Stimulated activated naive B cell treated with anti-CD40 and anti-IgM and Interleukin-4, amounts not matched to agents 10 μg/mL and 1 μg/mL and 100 μg/mL, for 72 hours (primary cell): Measurements from ENCODE around the gene PKD1.

Experiments used
- ATAC-seq, 2 donors: fragments of 150-1000 bp; cut with Tn5 transposase; replicated peaks; 2 replicates each; pipeline ENCODE4 v1.10.0; 2021; ENCODE audit warnings: moderate library complexity in 1 of 2
- DNase-seq: peaks from one replicate; pipeline ENCODE4 v3.0.0; 2021
- H3K27ac Mint-ChIP-seq: one replicate; pipeline ENCODE4 v1.8.0; 2022; ENCODE audit warnings: mild to moderate bottlenecking, mixed read lengths
- H3K27me3 Mint-ChIP-seq, 2 donors: one replicate each; pipeline ENCODE4 v1.8.0; 2022; ENCODE audit warnings: mixed read lengths in 2 of 2
- H3K36me3 Mint-ChIP-seq, 2 donors: one replicate each; pipeline ENCODE4 v1.8.0; 2022; ENCODE audit warnings: mixed read lengths in 2 of 2, mild to moderate bottlenecking in 1 of 2
- H3K4me1 Mint-ChIP-seq, 2 donors: one replicate each; pipeline ENCODE4 v1.8.0; 2022; ENCODE audit warnings: mixed read lengths in 2 of 2, mild to moderate bottlenecking in 1 of 2
- H3K4me3 Mint-ChIP-seq, 2 donors: one replicate each; pipeline ENCODE4 v1.8.0; 2022; ENCODE audit warnings: mild to moderate bottlenecking in 2 of 2, mixed read lengths in 2 of 2, moderate library complexity in 1 of 2
- H3K9me3 Mint-ChIP-seq, 2 donors: one replicate each; pipeline ENCODE4 v1.8.0; 2022; ENCODE audit warnings: mixed read lengths in 2 of 2, mild to moderate bottlenecking in 1 of 2

Gene PKD1

DNA sequence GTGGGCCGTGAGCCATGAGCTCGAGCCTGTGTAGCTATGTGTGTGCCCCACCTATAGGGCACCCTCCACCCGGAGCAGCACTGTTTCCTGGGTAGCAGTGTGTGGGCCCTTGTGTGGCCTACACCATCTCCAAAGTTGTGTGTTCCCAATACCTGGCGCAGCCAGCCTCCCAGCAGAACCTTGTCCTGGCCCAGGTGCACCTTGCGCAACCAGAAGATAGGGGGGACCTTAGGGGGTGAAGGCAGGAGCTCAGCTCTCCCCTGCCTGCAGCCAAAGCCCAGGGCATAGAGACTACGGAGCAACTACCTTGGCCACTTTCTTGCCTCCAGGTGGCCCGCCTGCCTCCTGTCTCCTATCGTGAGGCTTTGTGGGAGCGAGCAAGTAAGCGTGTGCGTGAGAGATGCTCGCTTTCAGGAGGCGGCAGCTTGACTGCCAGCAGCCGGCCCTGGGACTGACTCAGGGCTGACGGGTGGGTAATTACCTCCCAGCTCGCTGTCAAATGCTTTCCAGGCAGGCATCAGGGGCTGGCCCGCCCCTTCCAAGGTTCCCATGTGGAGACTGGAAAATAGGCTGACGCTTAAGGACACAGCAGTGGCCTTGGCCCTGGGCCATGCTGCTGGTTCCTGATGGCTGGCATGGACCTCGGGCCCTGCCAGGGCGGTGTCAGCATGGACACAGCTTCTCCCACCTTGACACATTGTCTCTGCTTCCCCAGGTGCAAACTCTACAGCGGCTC, 38.9 kb upstream of the PKD1 start:
- Mint-ChIP-seq H3K9me3 (no peaks in the 10 kb centered on the region), H3K36me3 (peaks cover 28 to 38% of the 10 kb centered on the region in 2 donors), H3K4me3 (no peak overlapping the region), H3K4me1 (peaks cover 0 to 2% of the 10 kb centered on the region in 2 donors), H3K27me3 (peaks cover 0 to 4% of the 10 kb centered on the region in 2 donors), H3K27ac (no peak overlapping the region)
- ATAC-seq (no peak), DNase-seq (no peak)

DNA sequence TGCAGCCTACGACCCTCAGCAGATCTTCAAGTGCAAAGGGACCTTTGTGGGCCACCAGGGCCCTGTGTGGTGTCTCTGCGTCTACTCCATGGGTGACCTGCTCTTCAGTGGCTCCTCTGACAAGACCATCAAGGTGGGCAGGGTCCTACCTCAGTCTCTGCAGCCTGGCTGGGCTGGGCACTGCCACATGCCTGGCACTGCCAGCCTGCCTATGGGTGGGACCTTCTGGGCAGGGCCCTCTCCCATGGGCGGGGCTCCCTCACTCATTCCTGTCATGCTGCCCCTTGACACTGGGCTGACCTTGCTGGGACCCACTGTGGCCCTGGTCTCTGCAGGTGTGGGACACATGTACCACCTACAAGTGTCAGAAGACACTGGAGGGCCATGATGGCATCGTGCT, 38.2 kb upstream of the PKD1 start:
- H3K4me1 Mint-ChIP-seq, result peaks cover 0 to 2% of the 10 kb centered on the region in 2 donors
- no peaks in the 10 kb centered on the region for H3K9me3 Mint-ChIP-seq
- ATAC-seq (no peak), DNase-seq (no peak)
- no peak overlapping the region for H3K4me3 Mint-ChIP-seq
- H3K36me3 Mint-ChIP-seq, result peaks cover 28 to 37% of the 10 kb centered on the region in 2 donors
- H3K27me3 Mint-ChIP-seq, result no peaks in the 10 kb centered on the region
- no peak overlapping the region for H3K27ac Mint-ChIP-seq

DNA sequence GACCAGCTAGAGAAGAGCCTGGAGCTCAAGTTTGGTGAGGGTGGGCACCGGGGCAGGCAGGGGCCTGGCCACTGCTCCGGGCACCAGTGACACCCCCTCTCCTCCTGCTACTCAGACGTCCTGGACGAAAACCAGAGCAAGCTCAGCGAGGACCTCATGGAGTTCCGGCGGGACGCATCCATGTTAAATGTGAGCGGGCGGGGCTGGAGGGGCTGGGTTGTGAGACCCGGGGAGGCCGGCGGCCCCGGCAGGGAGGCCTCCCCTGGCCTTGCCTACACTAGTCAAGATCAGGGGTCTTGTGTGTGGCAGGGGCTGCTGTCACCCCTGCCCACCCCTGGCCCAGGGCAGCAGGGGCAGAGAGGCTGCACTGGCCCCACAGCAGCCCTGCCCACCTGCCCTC, 37.7 kb upstream of the PKD1 start:
- no peak for DNase-seq
- peaks cover 0 to 2% of the 10 kb centered on the region in 2 donors for H3K4me1 Mint-ChIP-seq
- no peak for ATAC-seq
- H3K36me3 Mint-ChIP-seq, result peaks cover 28 to 38% of the 10 kb centered on the region in 2 donors
- no peaks in the 10 kb centered on the region for H3K9me3 Mint-ChIP-seq
- no peak overlapping the region for H3K27ac Mint-ChIP-seq
- no peak overlapping the region for H3K4me3 Mint-ChIP-seq
- no peaks in the 10 kb centered on the region for H3K27me3 Mint-ChIP-seq

DNA sequence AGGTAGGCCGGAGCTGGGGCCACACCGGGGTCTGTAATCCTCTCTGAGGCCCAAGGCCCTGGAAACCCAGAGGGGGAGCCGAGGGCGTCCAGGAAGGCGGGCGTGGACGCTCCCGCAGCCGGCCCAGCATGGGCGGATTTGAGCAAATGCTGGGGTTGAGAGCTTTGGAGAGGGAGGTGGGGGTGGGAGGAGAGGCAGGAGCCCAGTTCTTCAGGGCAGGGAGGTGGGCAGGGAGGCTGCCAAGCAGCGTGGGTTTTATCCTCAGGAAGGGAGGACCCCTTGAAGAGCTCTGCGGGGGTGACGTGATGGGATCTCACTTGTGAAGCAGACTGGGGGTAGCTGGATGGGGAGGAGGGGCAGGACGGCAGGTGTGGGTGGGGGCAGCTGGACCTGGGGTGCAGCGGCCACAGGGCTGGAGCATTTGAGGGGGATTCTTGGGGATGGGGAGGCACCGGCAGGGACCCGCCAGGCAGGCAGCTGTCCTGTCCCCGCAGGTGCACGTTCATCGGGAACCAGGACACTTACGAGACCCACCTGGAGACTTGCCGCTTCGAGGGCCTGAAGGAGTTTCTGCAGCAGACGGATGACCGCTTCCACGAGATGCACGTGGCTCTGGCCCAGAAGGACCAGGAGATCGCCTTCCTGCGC, 37.1 kb upstream of the PKD1 start:
- ATAC-seq (no peak), DNase-seq (no peak)
- H3K27me3 Mint-ChIP-seq, result no peaks in the 10 kb centered on the region
- no peak overlapping the region for H3K4me3 Mint-ChIP-seq
- no peak overlapping the region for H3K27ac Mint-ChIP-seq
- peaks cover 31 to 44% of the 10 kb centered on the region in 2 donors for H3K36me3 Mint-ChIP-seq
- no peaks in the 10 kb centered on the region for H3K9me3 Mint-ChIP-seq
- H3K4me1 Mint-ChIP-seq, result peaks cover 0 to 2% of the 10 kb centered on the region in 2 donors

DNA sequence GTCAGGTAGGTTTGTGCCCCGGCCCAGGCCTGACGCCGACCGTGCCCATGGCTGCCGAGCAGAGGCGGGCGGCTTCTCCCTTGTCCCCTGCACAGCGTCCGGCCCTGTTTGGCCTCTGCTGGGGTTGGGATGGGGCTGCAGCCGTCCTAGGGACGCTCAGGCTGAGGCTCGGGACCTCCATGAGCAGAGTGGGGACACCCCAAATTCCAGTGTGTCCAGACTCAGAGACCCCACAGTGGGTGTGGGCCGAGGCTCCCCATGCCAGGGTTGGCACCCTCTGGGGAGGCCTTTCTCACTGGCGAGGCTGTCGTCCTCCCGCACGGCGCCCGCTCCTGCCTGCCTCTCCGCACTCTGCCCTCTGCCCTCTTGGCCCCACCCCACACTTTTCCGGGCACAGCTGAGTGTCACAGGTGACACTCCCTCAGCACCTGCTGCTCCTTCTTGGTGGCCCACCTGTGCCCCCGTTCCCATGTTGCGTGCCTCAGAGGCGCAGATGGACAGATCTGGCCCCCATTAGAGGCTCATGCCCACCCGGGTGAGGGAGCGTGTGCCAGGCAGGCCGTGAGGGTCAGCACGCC, 36.0 kb upstream of the PKD1 start:
- Mint-ChIP-seq H3K36me3 (peaks cover 28 to 39% of the 10 kb centered on the region in 2 donors), H3K27me3 (no peaks in the 10 kb centered on the region), H3K4me3 (no peak overlapping the region), H3K27ac (no peak overlapping the region), H3K4me1 (no peaks in the 10 kb centered on the region), H3K9me3 (no peaks in the 10 kb centered on the region)
- ATAC-seq (no peak), DNase-seq (no peak)

DNA sequence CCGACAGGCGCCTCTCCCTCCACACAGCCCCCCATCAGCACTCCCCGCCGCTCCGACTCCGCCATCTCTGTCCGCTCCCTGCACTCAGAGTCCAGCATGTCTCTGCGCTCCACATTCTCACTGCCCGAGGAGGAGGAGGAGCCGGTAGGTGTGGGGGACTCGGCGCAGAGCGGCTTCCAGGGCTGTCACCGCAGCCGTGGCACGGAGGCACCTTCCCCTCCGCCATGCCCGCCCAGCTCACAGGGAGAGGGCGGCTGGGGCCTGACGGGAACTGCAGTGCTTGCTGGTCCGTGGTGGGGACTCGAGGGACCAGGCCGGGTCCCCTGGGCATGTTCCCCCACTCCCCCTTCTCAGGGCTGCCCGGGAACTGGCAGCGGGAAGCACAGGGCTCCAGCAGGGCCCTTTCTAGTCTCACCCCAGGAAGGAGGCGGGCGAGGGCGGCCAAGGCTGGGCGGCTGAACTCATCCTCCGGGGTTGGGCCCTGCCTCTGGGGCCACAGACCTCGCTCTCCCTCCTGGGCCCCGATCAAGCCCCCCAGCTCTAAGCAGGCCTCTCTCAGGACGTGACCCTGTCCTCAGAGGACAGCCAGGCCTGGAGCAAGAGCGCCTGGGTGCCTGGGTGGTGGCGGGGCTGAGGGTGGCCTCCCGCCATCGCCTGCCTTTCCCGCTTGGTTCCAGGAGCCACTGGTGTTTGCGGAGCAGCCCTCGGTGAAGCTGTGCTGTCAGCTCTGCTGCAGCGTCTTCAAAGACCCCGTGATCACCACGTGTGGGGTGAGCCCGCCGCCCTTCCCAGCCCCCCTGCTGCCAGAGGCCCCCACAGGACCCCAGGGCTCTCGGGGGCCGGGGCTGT, 35.1 kb upstream of the PKD1 start:
- H3K27me3 Mint-ChIP-seq, result no peaks in the 10 kb centered on the region
- peaks cover 0 to 2% of the 10 kb centered on the region in 2 donors for H3K4me1 Mint-ChIP-seq
- no peaks in the 10 kb centered on the region for H3K9me3 Mint-ChIP-seq
- no peak for DNase-seq
- H3K4me3 Mint-ChIP-seq, result no peak overlapping the region
- ATAC-seq, result no peak
- no peak overlapping the region for H3K27ac Mint-ChIP-seq
- peaks cover 27 to 39% of the 10 kb centered on the region in 2 donors for H3K36me3 Mint-ChIP-seq

DNA sequence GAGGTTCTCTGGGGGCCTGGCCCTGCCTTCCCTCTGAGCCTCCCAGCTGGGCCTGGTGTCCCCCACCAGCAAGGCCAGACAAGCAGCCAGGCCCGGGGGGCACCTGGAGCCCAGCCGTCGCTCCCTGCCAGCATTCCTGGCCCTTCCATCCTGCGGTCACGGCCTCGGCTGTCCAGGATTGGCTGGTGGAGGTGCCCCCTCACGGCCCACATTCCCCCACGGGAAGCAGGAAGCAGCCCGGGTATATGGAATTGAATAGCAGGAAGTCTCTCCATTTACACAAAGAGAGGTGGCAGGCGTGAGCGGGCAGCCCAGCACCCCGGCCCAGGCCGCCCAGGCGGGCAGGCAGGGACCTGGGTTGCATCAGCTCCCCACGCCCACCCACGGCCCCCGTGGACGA, 34.4 kb upstream of the PKD1 start:
- Mint-ChIP-seq H3K4me3 (no peak overlapping the region), H3K4me1 (peaks cover 0 to 2% of the 10 kb centered on the region in 2 donors), H3K36me3 (peaks cover 23 to 39% of the 10 kb centered on the region in 2 donors), H3K27me3 (no peaks in the 10 kb centered on the region), H3K9me3 (no peaks in the 10 kb centered on the region), H3K27ac (no peak overlapping the region)
- no peak for ATAC-seq
- DNase-seq, result no peak

DNA sequence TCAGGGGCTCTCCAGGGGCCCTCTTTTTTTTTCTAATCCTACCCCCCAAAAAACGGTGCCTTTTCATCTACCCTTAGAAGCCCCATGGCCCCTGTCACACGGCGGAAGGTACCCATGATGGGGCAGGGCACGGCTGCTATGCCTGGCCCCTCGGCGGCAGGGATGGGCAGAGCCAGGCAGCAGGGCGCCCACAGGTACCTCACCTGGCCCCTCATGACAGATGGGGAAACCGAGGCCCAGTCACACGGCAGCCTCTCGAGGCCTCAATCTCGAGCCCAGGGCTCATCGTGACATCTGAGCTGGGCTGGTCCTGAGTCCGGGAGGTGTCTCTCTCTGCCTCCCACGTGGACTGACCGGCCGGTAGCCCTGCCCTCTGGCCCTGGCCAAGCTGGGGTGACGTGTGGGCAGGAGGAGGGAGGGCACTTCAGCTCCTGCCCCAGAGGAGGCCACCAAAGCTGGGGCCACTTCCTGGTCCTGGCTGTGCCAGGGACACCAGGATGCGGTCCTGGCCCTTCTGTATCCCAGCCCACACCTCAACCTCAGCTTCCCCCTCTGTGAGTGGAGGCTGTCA, 31.5 kb upstream of the PKD1 start:
- Mint-ChIP-seq H3K4me1 (peaks cover 5 to 11% of the 10 kb centered on the region in 2 donors), H3K9me3 (no peaks in the 10 kb centered on the region), H3K4me3 (no peak overlapping the region), H3K27ac (no peak overlapping the region), H3K36me3 (peaks cover 9 to 27% of the 10 kb centered on the region in 2 donors), H3K27me3 (no peaks in the 10 kb centered on the region)
- ATAC-seq (no peak), DNase-seq (no peak)

DNA sequence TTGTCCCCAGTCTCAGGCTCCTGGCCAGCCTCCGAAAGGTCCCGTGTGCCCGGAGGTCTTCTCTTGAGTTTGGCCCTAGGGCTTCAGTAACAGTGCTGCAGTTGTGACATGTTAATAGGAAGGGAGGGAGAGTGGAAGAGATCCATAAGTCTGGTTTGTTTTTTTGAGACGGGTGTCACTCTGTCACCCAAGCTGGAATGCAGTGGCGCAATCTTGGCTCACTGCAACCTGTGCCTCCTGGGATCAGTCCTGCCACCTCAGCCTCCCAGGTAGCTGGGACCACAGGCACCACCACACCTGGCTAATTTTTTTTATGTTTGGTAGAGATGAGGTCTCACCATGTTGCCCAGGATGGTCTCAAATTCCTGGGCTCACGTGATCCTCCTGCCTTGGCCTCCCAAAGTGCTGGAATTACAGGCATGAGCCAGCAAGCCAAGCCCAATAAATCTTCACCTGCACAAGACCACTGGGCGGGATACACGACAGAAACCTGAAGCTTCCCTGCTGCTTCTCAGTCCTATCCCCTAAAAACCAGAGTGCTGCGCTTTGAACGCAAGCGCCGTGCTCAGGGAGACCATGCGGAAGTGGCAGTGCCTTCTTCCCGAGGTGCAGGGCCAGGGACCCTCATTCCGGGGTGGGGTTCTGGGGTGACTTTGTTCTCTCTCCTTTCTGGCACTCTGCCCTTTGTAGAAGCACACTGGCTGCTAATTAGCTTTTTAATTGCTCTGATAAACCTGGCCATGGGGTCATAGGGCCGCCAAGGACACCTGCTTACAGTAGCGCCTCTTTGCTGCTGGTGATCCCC, 30.8 kb upstream of the PKD1 start:
- H3K36me3 Mint-ChIP-seq, result peaks cover 12 to 26% of the 10 kb centered on the region in 2 donors
- no peak for ATAC-seq
- no peak for DNase-seq
- H3K9me3 Mint-ChIP-seq, result no peaks in the 10 kb centered on the region
- peaks cover 5 to 18% of the 10 kb centered on the region in 2 donors for H3K4me1 Mint-ChIP-seq
- H3K4me3 Mint-ChIP-seq, result no peak overlapping the region
- H3K27ac Mint-ChIP-seq, result no peak overlapping the region
- H3K27me3 Mint-ChIP-seq, result no peaks in the 10 kb centered on the region

DNA sequence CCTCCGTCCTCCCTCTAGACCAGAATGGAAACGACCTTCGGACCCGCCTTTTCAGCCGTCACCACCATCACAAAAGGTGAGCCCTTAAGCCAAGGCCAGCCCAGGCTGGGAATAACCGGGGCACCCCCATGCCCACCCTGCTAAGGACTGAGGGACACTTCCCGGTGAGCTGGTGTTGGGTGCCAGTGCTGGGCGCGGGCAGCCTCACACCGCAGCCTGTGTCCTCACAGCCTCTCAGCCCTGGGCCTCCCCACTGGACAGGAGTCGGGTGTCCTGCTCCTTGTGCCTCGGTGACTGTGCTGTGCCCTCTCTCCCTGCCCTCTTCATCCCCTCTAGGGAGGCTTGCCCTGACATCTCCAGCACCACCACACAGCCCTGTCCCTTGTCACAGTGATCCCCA, 30.2 kb upstream of the PKD1 start:
- H3K4me1 Mint-ChIP-seq, result peaks cover 7 to 24% of the 10 kb centered on the region in 2 donors
- H3K27ac Mint-ChIP-seq, result no peak overlapping the region
- ATAC-seq (no peak), DNase-seq (no peak)
- no peak overlapping the region for H3K4me3 Mint-ChIP-seq
- no peaks in the 10 kb centered on the region for H3K27me3 Mint-ChIP-seq
- peaks cover 12 to 26% of the 10 kb centered on the region in 2 donors for H3K36me3 Mint-ChIP-seq
- H3K9me3 Mint-ChIP-seq, result no peaks in the 10 kb centered on the region

DNA sequence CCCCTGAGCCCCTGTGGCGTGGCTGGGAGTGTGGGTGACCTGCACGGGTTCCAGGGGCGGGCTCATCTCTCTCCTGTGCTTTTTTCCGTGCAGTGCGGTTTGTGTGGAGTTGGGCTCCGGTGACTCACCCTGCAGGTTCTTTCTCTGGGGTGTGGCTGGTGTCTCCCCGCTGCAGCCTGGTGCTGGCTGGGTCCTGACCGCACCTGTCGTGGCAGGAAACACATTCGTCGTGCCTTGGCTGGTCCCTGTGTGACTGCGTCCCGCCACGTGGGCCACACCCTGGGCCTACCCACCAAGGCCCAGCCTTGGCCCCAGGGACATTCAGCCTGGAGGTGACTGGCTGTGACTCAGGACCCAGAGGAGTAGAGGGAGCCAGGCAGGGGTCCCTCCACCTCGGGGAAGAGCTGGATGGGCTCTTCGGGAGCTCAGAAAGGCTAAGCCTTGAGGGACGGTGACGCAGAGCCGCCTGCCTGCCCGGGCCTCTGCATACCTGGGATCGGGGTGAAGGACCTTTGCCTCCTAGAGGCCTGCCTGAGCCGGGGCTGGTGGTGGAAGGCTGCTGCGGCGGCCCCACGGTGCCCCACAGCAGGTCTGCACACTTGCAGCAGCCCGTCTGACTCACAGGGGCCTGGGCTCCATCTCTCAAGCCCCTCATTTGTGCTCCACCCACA, 27.6 kb upstream of the PKD1 start:
- Mint-ChIP-seq H3K4me3 (no peak overlapping the region), H3K9me3 (no peaks in the 10 kb centered on the region), H3K4me1 (peaks cover 14 to 43% of the 10 kb centered on the region in 2 donors), H3K27ac (no peak overlapping the region), H3K27me3 (no peaks in the 10 kb centered on the region), H3K36me3 (peaks cover 12 to 20% of the 10 kb centered on the region in 2 donors)
- DNase-seq (no peak), ATAC-seq (no peak)

DNA sequence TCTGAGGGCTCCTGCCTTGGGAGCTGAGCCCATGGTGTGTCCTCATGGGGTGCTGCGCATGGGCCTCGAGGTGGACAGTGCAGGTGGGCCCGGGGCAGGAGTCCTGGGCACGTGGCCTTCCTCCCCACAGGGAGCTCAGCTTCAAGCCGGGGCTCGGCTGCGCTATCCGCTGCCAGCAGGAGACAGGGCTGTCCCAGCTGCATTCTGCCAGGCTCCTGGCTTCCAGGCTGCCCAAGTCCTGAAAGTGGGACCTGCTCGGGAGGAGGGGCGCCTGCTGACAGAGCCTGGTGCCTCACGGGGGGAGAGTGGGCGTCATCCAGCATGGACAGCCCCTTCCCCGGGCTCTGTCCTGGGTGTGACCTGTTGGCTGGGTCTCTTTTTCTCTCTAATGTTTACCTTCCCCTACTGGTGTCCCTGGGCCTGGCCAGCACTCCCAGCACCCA, 27.0 kb upstream of the PKD1 start:
- no peak for ATAC-seq
- Mint-ChIP-seq H3K9me3 (no peaks in the 10 kb centered on the region), H3K27me3 (no peaks in the 10 kb centered on the region), H3K36me3 (peaks cover 13 to 20% of the 10 kb centered on the region in 2 donors), H3K27ac (no peak overlapping the region), H3K4me3 (no peak overlapping the region), H3K4me1 (peaks cover 20 to 49% of the 10 kb centered on the region in 2 donors)
- no peak for DNase-seq

DNA sequence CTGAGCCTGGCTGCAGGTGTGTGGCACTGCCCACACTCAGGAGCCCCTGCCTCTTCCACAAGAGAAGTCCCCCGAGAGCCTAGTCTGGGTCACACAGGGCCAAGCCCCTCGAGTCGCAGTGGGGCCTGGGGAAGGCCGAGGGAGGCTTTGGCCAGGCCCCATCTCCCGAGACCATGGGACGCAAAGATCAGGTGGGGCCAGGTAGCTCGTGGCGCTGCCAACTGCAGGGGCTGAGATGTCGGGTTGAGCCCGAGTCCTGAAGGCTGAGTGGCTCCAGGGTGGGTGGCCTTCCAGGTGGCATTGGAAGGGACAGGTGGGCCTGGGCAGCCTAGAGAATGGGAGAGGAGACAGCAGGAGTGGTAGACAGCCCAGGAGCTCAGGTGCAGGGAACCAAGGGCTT, 26.2 kb upstream of the PKD1 start:
- no peaks in the 10 kb centered on the region for H3K9me3 Mint-ChIP-seq
- ATAC-seq (no peak), DNase-seq (no peak)
- H3K4me1 Mint-ChIP-seq, result peaks cover 26 to 57% of the 10 kb centered on the region in 2 donors
- no peaks in the 10 kb centered on the region for H3K27me3 Mint-ChIP-seq
- H3K27ac Mint-ChIP-seq, result peak overlapping the region; percentile 68
- peaks cover 13 to 24% of the 10 kb centered on the region in 2 donors for H3K36me3 Mint-ChIP-seq
- no peak overlapping the region for H3K4me3 Mint-ChIP-seq
